Measurements from ENCODE around the gene RRAGC. TPM values are rescaled to one million over a fixed set of nuclear protein-coding genes. Genes with fewer than 3 reads are reported as not detected.
"Not testable (repeated sequence)": the region's sequence is repeated elsewhere in the genome, so short reads cannot be mapped to it uniquely, and the experiment has no call there.

The RRAGC gene
- total RNA-seq, 1 donor from 2014 or later = 13.3 TPM

DNA sequence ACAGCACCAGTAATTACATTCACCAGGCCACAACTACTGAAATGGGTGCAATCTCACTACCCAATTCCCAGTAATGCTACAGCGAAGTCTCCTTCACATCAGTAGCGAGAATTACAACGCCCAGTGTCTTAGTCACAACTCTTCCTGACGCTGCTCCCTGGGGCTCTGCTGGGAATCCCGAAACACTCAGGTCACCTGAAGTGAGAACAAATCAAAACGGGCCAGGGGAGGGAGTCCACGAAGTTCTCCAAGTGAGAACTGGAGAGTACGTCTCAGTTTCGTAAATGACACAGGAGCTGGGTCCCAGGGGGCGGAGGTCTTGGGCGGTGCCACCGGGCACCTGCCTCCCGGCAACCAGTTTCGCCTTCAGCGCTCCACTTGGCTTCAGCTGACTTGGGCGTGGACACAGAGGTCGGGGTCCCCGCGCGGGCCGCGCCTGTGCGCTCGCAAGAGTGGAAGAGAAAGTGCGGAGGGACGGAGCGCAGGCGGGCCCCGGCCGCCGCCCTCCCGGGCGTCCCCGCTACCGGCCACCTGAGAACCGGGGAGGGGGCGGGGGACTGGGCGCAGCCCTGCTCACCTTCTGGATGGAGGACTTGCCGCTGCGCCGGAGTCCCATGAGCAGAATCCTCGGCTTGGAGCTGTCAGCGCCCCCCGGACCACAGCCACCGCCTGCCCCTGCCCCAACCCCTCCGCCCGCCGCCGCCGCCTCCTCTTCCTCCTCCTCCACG lies 575 bp downstream of the RRAGC start:
- peak; percentile 51 to 71 for DNase-seq (ENCODE audit: low read depth in 2 of 2)

DNA sequence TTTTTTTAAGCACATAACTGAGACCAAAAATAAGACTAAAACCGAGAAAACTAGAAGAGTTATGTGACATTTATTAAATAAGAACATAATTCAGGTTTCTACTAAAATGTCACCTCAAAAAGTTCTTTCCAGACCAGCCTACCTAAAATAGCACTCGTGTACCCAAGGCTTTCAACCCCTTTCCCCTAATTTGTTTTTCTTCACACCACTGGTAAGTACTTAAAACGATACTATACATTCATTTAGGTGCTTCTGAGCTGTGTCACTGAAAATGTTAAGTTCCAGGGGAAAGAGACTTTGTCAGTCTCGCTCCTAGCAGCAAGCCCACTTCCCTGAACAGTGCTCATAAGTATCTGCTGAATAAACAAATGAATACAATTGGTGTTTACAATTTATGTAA lies 6.8 kb downstream of the RRAGC start:
- DNase-seq (ENCODE audit: low read depth in 2 of 2) = no peak

DNA sequence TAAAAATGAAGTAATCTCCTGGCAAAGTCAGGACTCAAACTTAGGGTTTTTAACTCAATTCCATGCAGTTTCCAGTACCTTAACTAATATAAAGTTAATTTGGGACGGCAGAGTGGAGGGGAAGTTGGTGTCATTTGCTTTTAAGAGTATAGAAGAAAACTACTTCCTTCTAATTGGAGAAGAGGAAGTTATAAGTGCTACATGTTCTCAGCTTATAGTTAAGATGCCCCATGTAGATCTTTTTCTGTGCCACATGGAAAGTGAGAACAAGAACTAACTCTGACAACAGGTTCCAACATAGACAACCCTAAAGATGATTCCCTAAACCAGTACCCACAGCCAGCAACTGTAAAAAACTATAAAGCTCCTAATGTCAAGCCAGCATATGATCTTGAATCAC lies 11.5 kb downstream of the RRAGC start:
- no peak for DNase-seq (ENCODE audit: low read depth in 2 of 2)

DNA sequence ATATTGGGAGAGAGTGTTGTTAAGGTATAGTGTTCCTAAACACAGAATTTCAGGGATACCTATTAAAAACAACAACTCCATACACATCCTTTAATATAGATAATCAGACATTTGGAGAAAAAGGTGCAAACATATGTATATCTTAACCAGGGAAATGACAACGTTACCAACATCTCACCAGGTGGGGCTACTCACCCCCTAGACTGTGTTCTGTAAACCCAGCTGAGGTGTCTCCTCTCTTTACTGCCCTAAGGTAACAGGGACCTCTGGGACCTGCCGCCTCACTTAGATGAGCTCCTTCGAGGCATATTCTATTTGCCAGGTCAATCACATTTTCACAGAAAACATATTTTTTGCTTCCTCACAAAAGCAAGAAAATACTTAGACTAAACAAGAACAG lies 13.4 kb downstream of the RRAGC start:
- DNase-seq (ENCODE audit: low read depth in 2 of 2) = no peak

DNA sequence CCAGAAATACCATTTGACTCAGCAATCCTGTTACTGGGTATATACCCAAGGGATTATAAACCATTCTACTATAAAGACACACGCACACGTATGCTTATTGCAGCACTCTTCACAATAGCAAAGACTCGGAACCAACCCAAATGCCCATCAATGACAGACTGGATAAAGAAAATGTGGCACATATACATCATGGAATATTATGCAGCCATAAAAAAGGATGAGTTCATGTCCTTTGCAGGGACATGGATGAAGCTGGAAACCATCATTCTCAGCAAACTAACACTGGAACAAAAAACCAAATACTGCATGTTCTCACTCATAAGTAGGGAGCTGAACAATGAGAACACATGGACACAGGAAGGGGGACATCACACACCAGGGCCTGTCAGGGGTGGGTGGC lies 14.5 kb downstream of the RRAGC start:
- not testable (repeated sequence) for DNase-seq (ENCODE audit: low read depth in 2 of 2)

DNA sequence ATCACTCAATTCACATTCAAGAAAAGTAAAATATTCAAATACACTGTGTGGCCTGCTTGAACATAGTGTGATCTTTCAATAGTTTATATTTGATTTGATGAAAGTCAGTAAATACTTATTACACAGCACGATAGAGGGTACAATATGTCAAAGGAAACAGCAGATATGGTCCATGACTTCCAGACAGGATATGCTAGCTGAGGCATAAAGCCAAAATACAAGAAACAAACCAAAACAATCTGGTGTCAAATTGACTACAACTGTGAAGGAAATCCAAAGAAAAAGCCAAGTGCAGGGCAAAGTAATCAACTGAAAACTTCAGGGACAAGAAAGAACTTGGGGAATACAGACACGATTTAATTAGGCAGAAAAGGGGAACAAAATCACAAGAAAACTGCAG lies 19.3 kb downstream of the RRAGC start:
- DNase-seq (ENCODE audit: low read depth in 2 of 2) = peak in 1 of 2 donors; percentile 46

DNA sequence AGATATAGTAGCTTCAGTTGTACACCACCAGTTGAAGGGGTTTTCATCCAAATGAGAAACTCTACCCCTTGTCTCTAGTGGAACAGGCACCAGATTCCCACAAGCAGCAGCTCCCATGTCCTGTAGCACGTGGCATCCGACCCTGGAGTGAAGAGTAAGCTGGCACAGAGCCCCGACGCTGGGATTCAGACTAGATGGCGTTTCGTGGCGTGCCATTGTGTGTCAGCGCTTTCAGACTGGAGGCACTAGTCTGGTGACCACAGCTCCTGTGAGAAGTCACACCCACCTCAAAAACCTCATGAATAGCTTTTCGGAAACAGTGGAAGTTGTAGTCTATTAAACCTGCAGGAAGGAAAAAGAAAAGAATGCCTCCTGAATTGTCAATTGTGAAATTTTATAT lies 20.2 kb downstream of the RRAGC start:
- peak; percentile 62 to 87 for DNase-seq (ENCODE audit: low read depth in 2 of 2)

DNA sequence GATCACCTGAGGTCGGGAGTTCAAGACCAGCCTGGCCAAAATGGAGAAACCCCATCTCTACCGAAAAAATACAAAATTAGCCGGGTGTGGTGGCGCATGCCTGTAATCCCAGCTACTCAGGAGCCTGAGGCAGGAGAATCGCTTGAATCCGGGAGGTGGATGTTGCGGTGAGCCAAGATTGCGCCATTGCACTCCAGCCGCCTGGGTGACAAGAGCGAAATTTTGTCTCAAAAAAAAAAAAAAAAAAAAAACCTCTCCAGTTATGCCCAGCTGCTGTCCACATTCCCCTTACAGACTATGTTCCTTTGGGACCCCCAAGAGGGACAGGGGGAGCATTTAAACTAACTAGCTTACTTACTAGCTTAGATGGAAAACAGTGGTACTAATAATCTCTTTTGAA lies 23.3 kb downstream of the RRAGC start:
- not testable (repeated sequence) for DNase-seq (ENCODE audit: low read depth in 2 of 2)

DNA sequence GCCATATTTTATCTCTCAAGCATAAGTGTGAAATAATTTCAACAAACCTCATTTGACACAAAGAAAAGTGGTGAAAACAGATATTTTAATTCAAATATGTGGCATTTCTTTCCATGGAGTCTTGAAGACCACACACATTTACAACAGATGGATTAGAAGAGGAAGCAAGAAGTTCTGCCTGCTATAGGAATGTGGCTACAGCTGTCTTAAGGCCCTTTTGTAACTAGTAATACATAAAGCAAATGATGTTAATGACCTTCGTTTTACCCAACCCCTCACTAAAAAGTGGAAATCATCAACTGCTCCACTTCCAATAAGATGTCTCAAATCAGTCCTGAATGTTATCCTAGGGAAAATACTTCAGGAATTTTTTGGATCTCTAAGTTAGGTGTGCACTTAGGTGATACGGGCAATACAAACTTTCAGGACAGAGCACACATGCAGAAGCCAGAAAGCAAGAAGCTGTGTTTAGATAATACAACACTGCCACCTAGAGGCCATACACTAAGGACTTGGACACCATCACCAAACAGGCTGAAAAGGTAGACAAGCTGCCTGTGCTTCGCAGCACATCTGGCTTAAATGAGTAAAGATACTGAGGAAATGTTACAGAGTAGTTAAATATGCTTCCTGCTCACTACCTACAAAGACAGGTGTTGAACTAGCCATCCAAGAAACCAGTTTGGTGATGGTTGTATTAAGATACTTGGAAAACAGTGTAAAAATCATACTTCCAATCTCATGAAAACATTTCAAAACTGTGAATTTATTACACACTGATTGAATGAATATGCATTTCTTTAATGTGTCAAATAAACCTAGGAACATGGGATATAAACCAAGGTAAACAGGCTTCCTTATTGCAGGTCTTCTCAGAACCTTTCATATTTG lies 24.4 kb downstream of the RRAGC start:
- peak; percentile 87 to 93 for DNase-seq (ENCODE audit: low read depth in 2 of 2)

DNA sequence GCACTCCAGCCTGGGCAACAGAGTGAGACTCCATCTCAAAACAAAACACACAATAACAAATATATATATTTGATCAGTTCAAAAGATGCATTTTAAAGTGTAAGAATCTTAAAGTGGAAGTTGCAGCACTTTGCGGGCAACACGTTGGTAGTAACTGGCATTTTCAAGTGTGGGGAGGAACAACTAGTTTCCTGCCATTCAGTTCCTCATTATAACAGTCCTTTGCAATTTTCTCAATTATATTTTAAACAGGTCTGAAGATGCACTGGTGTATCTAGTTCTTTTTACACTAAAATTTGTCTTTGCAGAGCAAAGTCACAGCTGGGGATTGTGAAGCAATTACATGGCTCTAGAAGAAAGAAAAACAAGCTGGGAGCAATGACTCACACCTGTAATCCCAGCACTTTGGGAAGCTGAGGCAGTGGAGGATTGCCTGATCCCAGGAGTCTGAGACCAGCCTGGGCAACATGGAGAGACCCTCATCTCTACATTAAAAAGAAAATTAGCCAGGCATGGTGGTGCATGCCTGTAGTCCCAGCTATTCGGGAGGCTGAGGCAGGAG lies 25.3 kb downstream of the RRAGC start:
- DNase-seq (ENCODE audit: low read depth in 2 of 2) = no peak

DNA sequence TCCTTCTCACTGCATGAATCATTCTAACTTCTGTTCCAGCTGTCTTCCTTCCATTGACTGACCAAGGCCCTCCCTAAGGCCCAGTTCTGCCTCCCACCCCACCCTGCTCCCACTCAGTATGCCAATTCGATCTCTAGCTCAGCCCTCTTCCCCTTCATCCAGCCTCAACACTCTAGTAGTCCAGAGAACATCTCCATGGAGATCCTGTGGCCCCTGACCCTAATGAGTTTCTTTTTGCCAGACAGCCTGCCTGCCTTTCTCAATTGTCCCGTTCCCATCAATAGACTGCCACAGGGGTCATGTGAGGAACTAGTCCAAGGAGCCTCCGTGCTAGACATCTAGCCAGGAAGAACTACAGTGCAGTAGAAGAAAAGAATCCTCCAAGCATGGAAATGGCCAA lies 26.4 kb downstream of the RRAGC start:
- DNase-seq (ENCODE audit: low read depth in 2 of 2) = no peak

DNA sequence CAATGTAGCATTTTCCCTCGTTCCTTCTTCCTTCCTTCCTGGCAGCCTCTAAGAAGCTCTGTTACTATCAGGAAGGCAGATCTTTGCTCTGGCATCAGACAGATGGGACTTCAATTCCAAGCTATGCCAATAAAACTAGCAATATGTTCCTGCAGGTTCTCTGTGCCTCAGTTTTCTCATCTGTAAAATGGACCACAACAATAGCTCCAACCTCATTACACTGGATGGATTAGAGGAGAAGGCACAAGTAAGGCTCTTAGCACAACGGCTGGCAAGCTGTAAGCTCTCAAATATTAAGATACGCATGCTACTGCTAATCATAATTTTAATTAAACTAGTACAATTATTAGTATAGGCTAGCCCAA lies 27.2 kb downstream of the RRAGC start:
- no peak for DNase-seq (ENCODE audit: low read depth in 2 of 2)

DNA sequence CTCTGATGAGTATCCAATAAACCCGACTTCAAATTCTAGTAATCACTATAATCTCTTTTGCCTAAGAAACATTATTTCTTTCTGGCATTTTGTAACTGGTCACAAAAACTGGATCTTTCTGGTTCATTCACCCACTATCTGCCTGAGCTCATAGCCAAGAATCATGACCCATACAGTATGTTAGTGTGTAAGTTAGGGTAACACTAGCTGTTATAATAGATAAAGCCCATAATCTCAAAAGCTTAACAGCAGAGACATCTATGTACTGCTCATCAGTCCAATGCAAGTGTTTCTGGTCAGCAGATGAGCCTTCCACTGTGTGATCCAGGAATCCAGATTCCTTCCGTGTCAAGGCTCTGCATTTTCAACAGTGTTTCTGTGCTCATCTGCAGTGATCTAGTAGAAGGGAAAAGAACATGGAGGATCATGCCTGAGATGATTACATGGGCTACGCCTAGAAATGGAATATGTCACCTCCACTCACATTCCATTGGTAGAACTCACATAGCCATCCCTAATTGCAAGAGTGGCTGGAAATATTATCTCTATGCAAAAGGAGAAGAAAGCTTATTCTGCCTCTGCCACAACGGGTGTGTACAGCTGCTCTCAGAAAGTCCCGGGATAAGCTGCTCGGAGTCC lies 27.7 kb downstream of the RRAGC start:
- no peak for DNase-seq (ENCODE audit: low read depth in 2 of 2)

DNA sequence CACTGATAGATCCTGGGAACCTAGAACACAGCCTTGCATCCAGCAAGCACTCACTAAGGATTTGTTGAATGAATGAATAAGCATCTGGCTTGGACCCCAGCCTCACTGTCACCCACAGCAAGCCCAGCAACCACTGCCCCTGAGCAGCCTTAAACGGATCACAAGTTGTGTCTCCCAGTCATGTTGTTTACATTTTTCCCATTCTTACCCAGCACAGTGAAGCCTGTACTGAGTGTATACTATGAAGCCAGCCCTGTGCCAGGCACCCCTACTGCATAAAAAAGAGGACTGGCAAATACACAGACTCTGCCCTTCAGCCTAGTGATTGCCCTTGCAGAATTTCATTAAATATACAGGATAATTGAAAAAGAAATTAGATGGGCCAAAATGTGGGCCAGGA lies 30.2 kb downstream of the RRAGC start:
- DNase-seq (ENCODE audit: low read depth in 2 of 2) = no peak

DNA sequence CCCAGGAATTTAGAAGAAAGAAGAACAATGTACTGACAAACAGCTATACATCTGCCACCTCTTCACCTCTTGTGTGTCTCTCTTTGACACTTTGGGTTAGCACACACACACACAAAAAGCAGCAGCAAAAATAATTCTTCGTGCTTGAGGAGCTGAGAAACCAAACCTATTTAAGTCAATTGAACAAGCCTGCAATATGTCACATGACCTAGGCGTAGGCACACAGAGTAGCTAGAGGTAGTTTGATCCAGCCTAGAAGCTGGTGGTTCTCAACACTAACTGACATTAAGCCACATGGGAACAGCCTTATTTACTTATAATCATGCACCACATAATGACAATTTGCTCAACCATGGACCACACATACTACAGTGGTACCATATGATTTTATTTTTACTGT lies 32.3 kb downstream of the RRAGC start:
- DNase-seq (ENCODE audit: low read depth in 2 of 2) = no peak

DNA sequence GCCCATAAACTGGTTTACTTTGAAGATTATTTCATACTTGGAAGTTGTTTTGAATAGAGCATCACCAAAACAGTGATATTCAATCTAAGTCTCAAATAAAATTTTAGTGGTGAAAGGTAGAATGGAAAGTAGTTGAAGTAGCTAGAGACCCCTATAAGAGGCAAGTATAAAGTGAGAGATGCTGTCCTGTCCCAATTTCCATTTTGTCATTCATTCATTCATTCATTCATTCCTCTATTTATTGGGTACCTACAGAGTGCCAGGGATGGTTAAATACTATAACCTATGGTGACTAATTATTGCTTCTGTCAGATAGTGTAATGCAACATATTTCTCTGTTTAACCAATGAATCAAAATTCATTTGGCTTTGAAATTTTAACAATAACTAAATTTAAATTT lies 32.7 kb downstream of the RRAGC start:
- no peak for DNase-seq (ENCODE audit: low read depth in 2 of 2)

DNA sequence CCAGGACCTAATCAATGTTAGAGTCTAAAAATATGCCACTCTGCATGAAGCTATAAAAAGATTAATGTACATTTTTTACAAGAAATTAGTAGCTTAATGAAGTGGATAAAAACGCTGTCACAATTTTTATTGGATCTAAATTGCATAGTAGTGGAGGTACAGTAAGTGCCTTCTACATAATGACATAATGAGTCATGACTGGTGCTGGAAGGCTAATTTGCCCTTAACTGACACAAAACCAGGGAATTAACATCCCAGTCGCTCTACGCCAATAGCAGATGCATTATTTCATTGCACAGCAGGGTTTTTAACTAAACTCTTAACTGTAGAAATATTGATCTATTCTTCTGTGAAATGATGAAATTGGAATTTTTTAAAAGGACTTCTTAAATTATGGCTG lies 33.3 kb downstream of the RRAGC start:
- DNase-seq (ENCODE audit: low read depth in 2 of 2) = no peak

DNA sequence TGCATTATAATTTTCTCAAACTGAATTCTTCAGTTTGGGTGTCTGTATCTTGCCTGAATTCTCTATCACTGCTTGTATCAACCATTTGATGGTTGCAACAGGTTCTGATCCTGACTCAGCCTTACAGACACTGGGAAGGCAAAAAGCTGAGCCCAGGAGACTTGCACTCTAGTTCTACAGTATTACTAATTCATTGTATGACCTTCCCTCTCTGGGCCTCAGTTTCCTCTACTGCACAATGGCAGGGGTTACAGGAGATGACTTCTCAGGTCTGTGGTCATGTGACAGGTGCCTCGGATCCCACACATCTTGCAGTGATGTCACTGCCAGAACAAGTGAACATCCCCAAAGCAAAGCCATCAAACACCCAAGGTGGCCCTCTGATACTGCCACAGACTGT lies 38.7 kb downstream of the RRAGC start:
- DNase-seq (ENCODE audit: low read depth in 2 of 2) = no peak

DNA sequence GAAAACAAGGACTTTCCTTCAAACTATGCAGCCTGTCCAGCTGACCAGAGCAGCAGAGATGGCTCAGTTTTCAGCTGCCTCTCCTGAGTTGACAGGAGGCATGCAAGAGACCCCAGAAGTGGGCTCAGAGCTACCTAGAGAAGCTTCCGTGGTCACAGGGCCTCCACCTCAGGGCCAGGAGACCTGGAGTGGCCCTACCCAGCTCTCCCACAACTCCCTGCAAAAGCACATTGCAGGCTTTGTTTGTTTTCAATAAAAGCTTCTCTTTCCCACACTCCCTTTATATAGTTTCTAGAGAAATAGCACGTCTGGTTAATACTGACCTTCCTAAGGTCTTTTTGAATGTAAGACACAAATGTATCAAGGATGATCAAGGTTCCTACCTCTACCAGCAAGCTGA lies 40.1 kb downstream of the RRAGC start:
- no peak for DNase-seq (ENCODE audit: low read depth in 2 of 2)

DNA sequence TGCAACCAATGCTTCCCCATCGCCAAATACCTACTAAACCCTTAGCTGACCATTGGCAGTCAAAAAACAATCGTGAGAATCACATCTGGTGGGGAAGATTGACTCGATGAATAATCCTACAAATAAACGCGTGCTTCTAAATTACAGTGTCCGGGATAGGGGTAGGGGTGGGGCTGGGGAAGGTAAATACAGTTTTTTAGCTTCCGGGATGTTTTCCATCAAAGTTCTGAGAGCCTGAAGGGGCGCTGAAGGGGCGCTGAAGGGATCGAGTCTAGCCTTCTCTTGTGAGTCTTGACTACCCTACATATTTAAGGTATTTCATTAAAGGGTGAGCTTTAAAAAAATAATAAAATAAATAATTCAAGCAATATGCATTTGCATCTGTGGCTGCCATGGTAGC lies 40.5 kb downstream of the RRAGC start:
- no peak for DNase-seq (ENCODE audit: low read depth in 2 of 2)

DNA sequence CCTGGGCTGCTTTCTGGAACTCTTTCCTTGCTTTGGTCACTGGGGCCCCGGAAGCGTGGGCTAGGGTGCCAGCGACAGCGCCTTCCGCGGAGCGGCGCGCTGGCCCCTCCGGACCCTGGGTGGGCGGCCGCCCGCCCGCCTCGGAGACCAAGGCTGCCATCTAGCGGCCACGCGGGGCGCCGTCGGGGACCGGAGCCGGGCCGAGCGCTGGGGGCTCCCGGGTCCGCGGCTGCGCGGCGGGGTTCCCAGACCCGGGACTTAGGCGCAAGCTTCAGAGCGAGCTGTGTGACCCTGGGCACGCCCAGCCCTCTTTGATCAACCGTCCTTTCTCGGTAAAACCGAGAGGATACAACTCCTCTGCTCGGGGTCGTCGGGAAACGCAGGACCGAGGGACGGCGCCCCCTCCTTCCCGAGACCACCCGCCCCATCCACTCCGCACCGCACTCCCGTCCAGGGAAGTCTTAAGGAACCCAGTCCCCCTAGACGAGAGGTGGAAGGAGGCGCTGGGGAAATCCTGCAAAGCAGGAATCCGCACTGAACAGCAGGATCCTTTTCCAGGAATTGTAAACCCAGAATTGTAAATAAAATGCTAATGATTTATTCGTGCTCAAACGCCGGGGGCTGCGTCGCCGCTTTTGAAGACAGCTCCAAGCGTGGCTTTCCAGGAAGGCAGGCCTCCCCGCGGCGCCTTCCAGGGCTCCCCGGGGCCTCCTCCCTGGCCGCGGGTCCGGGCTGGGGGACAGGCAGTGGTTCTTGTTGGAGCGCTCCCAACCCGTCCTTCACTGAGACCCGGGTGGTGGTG lies 41.2 kb downstream of the RRAGC start:
- DNase-seq (ENCODE audit: low read depth in 2 of 2) = peak in 1 of 2 donors; percentile 25

Data from lung microvascular endothelial cell (primary cell).